Neural cell (in vitro differentiated cells): ENCODE measurements around the gene FOXK1. TPM values are rescaled to one million over a fixed set of nuclear protein-coding genes. Genes with fewer than 3 reads are reported as not detected.

Experiments
- H2AFZ ChIP-seq: fragments of 200-600, 300-800 bp; sonication (generic), shearing (Covaris generic); 2 replicates; pipeline ENCODE4 v1.6.0; 2014; ENCODE audit warnings: low read depth, mild to moderate bottlenecking, antibody characterized with exemption, low read length, moderate library complexity
- H3F3A ChIP-seq: fragments of 200-600 bp; shearing (Covaris generic); 2 replicates; pipeline ENCODE4 v1.6.1; 2016; ENCODE audit warnings: mild to moderate bottlenecking, moderate library complexity, mixed read lengths, antibody characterized with exemption, low read length; ENCODE audit not compliant: insufficient read depth, poor library complexity, severe bottlenecking
- H3K27ac ChIP-seq: fragments of 200-600, 300-800 bp; sonication (generic), shearing (Covaris generic); 2 replicates; pipeline ENCODE4 v1.5.1; 2014; ENCODE audit warnings: mild to moderate bottlenecking, low read length, moderate library complexity
- H3K27me3 ChIP-seq: fragments of 300-800, 200-600 bp; sonication (generic), shearing (Covaris generic); 2 replicates; pipeline ENCODE4 v1.6.0; 2014; ENCODE audit warnings: mild to moderate bottlenecking, low read depth, low read length, moderate library complexity; ENCODE audit not compliant: insufficient read depth
- H3K36me3 ChIP-seq: fragments of 300-800, 200-600 bp; sonication (generic), shearing (Covaris generic); 2 replicates; pipeline ENCODE4 v1.5.1; 2014; ENCODE audit warnings: mild to moderate bottlenecking, antibody characterized with exemption, low read length, moderate library complexity; ENCODE audit not compliant: insufficient read depth
- H3K4me2 ChIP-seq: fragments of 300-800, 200-600 bp; sonication (generic), shearing (Covaris generic); 2 replicates; pipeline ENCODE4 v1.6.0; 2014; ENCODE audit warnings: mild to moderate bottlenecking, low read length
- H3K4me3 ChIP-seq: fragments of 300-800, 200-600 bp; sonication (generic), shearing (Covaris generic); 2 replicates; pipeline ENCODE4 v1.5.1; 2014; ENCODE audit warnings: mild to moderate bottlenecking, low read length, moderate library complexity
- H3K79me2 ChIP-seq: fragments of 200-600 bp; shearing (Covaris generic); replicated peaks from 2 replicates; pipeline ENCODE4 v1.6.0; 2014; ENCODE audit warnings: mild to moderate bottlenecking, low read length, moderate library complexity; ENCODE audit not compliant: insufficient read depth
- H3K9ac ChIP-seq: fragments of 300-800, 200-600 bp; sonication (generic), shearing (Covaris generic); 2 replicates; pipeline ENCODE4 v1.6.1; 2016; ENCODE audit warnings: mild to moderate bottlenecking, low read length, mixed read lengths
- H3K9me2 ChIP-seq: fragments of 200-600 bp; shearing (Covaris generic); 2 replicates; pipeline ENCODE4 v1.6.1; 2016; ENCODE audit warnings: mild to moderate bottlenecking, low read length, mixed read lengths; ENCODE audit not compliant: insufficient read depth
- H3K9me3 ChIP-seq: fragments of 200-600, 300-800 bp; sonication (generic), shearing (Covaris generic); 2 replicates; pipeline ENCODE4 v1.6.1; 2016; ENCODE audit warnings: mild to moderate bottlenecking, mixed run types, low read length, moderate library complexity, mixed read lengths
- H4K20me1 ChIP-seq: fragments of 200-600 bp; shearing (Covaris generic); 2 replicates; pipeline ENCODE4 v1.6.1; 2016; ENCODE audit warnings: mild to moderate bottlenecking, mixed run types; ENCODE audit not compliant: insufficient read depth
- EP300 ChIP-seq: fragments of 450-650 bp; conservative IDR thresholded peaks from 2 replicates; pipeline ENCODE4 v1.6.1; 2014; ENCODE audit warnings: antibody characterized with exemption, mild to moderate bottlenecking, moderate library complexity; ENCODE audit not compliant: poor library complexity, severe bottlenecking
- EZH2 ChIP-seq: fragments of 200-600, 300-800 bp; shearing (Covaris generic), sonication (generic); IDR thresholded peaks from 2 replicates; pipeline ENCODE4 v1.6.1; 2014; ENCODE audit warnings: antibody characterized with exemption, low read length, borderline replicate concordance, mild to moderate bottlenecking; ENCODE audit not compliant: insufficient read depth, poor library complexity, severe bottlenecking
- MXI1 ChIP-seq: fragments of 450-650 bp; conservative IDR thresholded peaks from 2 replicates; pipeline ENCODE4 v1.6.1; 2014; ENCODE audit warnings: antibody characterized with exemption, mild to moderate bottlenecking; ENCODE audit not compliant: poor library complexity, severe bottlenecking
- POLR2AphosphoS5 ChIP-seq: IDR thresholded peaks from 2 replicates; pipeline ENCODE4 v1.6.1; 2012
- RAD21 ChIP-seq: fragments of 450-650 bp; conservative IDR thresholded peaks from 2 replicates; pipeline ENCODE4 v1.6.1; 2014; ENCODE audit warnings: antibody characterized with exemption, mild to moderate bottlenecking, moderate library complexity
- SMC3 ChIP-seq: fragments of 450-650 bp; conservative IDR thresholded peaks from 2 replicates; pipeline ENCODE4 v1.6.1; 2014; ENCODE audit warnings: antibody characterized with exemption, mild to moderate bottlenecking, moderate library complexity; ENCODE audit not compliant: poor library complexity
- TAF1 ChIP-seq: IDR thresholded peaks from 2 replicates; pipeline ENCODE4 v1.6.1; 2012; ENCODE audit warnings: low read depth
- polyA plus RNA-seq: library from polyadenylated mRNA; depleted of rRNA; stranded (reverse); fragments of >200 nt; gene quantifications from 2 replicates; pipeline ENCODE4 v1.2.3, GENCODE V29; 2014
- TF ChIP-seq, protein P1 (sequence below): fragments of 450-650 bp; IDR thresholded peaks from 2 replicates; pipeline ENCODE4 v1.5.1; 2014; ENCODE audit warnings: antibody characterized with exemption, mild to moderate bottlenecking, moderate library complexity; ENCODE audit not compliant: poor library complexity, severe bottlenecking
- TF ChIP-seq, protein P2 (sequence below): IDR thresholded peaks from 2 replicates; pipeline ENCODE4 v1.6.1; 2012; ENCODE audit warnings: borderline replicate concordance

The FOXK1 gene
- polyA plus RNA-seq, 1 donor from 2014 or later = 7.4 TPM

DNA sequence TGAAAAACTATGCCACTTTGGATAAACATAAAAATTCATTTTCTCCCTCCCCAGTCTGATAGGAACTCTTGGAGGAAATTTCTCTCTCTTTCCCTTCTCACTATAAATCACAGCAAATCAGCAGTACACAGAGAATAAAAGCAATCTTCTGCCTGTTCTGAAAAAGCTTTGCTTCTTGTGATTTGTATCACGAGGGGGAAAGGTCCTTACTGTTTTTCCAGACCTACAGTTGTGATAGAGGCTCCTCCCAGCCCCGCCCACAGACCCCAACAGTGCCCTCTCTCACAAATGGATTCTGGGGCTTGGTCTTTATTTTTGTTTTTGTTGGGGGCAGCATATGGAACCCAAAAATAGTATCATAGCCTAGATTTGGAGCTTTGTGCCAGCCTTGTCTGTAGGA is 12.2 kb downstream of the FOXK1 start:
- H3K4me3 ChIP-seq = no peak overlapping the region
- TF ChIP-seq TAF1 (no peak), POLR2AphosphoS5 (no peak), RAD21 (no peak), MXI1 (no peak), EP300 (no peak), EZH2 (no peak), SMC3 (no peak)
- TF ChIP-seq, protein P1, sequence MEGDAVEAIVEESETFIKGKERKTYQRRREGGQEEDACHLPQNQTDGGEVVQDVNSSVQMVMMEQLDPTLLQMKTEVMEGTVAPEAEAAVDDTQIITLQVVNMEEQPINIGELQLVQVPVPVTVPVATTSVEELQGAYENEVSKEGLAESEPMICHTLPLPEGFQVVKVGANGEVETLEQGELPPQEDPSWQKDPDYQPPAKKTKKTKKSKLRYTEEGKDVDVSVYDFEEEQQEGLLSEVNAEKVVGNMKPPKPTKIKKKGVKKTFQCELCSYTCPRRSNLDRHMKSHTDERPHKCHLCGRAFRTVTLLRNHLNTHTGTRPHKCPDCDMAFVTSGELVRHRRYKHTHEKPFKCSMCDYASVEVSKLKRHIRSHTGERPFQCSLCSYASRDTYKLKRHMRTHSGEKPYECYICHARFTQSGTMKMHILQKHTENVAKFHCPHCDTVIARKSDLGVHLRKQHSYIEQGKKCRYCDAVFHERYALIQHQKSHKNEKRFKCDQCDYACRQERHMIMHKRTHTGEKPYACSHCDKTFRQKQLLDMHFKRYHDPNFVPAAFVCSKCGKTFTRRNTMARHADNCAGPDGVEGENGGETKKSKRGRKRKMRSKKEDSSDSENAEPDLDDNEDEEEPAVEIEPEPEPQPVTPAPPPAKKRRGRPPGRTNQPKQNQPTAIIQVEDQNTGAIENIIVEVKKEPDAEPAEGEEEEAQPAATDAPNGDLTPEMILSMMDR = no peak
- TF ChIP-seq, protein P2, sequence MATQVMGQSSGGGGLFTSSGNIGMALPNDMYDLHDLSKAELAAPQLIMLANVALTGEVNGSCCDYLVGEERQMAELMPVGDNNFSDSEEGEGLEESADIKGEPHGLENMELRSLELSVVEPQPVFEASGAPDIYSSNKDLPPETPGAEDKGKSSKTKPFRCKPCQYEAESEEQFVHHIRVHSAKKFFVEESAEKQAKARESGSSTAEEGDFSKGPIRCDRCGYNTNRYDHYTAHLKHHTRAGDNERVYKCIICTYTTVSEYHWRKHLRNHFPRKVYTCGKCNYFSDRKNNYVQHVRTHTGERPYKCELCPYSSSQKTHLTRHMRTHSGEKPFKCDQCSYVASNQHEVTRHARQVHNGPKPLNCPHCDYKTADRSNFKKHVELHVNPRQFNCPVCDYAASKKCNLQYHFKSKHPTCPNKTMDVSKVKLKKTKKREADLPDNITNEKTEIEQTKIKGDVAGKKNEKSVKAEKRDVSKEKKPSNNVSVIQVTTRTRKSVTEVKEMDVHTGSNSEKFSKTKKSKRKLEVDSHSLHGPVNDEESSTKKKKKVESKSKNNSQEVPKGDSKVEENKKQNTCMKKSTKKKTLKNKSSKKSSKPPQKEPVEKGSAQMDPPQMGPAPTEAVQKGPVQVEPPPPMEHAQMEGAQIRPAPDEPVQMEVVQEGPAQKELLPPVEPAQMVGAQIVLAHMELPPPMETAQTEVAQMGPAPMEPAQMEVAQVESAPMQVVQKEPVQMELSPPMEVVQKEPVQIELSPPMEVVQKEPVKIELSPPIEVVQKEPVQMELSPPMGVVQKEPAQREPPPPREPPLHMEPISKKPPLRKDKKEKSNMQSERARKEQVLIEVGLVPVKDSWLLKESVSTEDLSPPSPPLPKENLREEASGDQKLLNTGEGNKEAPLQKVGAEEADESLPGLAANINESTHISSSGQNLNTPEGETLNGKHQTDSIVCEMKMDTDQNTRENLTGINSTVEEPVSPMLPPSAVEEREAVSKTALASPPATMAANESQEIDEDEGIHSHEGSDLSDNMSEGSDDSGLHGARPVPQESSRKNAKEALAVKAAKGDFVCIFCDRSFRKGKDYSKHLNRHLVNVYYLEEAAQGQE = no peak
- no peaks in the 10 kb centered on the region for H3K9me3 ChIP-seq
- H2AFZ ChIP-seq = no peak overlapping the region
- H3K27ac ChIP-seq = no peak overlapping the region
- no peaks in the 10 kb centered on the region for H4K20me1 ChIP-seq
- H3F3A ChIP-seq = no peaks in the 10 kb centered on the region
- H3K9me2 ChIP-seq = no peaks in the 10 kb centered on the region
- no peak overlapping the region for H3K9ac ChIP-seq
- no peak overlapping the region for H3K4me2 ChIP-seq
- H3K36me3 ChIP-seq = no peaks in the 10 kb centered on the region
- peaks cover 39% of the 10 kb centered on the region for H3K79me2 ChIP-seq
- H3K27me3 ChIP-seq = no peaks in the 10 kb centered on the region

DNA sequence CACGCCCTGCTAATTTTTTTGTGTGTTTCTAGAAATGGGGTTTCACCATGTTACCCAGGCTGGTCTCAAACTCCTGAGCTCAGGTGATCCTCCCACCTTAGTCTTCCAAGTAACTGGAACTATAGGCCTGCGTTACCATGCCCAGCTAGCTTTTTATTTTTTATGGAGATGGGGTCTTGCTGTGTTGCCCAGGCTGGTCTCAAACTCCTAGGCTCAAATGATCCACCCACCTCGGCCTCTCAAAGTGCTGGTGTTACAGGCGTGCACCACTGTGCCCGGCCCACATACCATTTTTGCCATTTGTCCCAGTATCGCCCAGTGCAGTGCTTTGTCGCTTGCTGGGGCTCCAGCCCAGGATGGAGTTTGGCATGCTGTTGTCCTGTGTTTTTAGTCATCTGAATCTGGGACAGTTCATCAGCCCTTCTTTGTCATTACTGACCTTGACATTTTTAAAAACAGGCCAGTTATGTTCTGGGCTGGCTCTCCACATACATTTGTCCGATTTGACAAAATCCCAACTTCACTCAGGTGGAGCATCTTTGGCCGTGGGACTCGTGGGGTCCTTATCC is 16.7 kb downstream of the FOXK1 start:
- Histone ChIP-seq H3K9ac (no peak overlapping the region), H3K4me3 (no peak overlapping the region), H3K27me3 (no peaks in the 10 kb centered on the region), H2AFZ (no peak overlapping the region), H3K9me3 (no peaks in the 10 kb centered on the region), H3F3A (no peaks in the 10 kb centered on the region), H4K20me1 (no peaks in the 10 kb centered on the region), H3K27ac (no peak overlapping the region), H3K79me2 (peaks cover 19% of the 10 kb centered on the region), H3K4me2 (no peak overlapping the region), H3K9me2 (no peaks in the 10 kb centered on the region), H3K36me3 (no peaks in the 10 kb centered on the region)
- TF ChIP-seq RAD21 = no peak
- TF ChIP-seq, protein P1 = no peak
- no peak for TF ChIP-seq EZH2
- no peak for TF ChIP-seq MXI1
- TF ChIP-seq SMC3 = no peak
- TF ChIP-seq POLR2AphosphoS5 = no peak
- TF ChIP-seq, protein P2 = no peak
- TF ChIP-seq TAF1 = no peak
- no peak for TF ChIP-seq EP300
